SIG-M5 treated with dmso at 0.1 percent for 504 hours (cell line): ENCODE data around the gene ARCN1.

Source experiments
- DNase-seq: peaks from one replicate; lab custom pipeline; 2025; ENCODE audit not compliant: unreplicated experiment; lab: John Stamatoyannopoulos, UW

Gene ARCN1

GRCh38 chr11:118635237-118635591 is 63.0 kb downstream of the ARCN1 start:
- no peak for DNase-seq

GRCh38 chr11:118635642-118636041 is 63.4 kb downstream of the ARCN1 start:
- DNase-seq, result no peak

- DNase-seq, result no peak
Observed at GRCh38 chr11:118636569-118637290, 64.5 kb downstream of the ARCN1 start.

- DNase-seq, result no peak
Observed at GRCh38 chr11:118638726-118639125, 66.5 kb downstream of the ARCN1 start.

- no peak for DNase-seq
Observed at GRCh38 chr11:118639899-118640298, 67.7 kb downstream of the ARCN1 start.

- DNase-seq, result no peak
Observed at GRCh38 chr11:118640332-118641154, 68.3 kb downstream of the ARCN1 start.

- DNase-seq, result no peak
Observed at GRCh38 chr11:118641397-118642019, 69.3 kb downstream of the ARCN1 start.

- no peak for DNase-seq
Observed at GRCh38 chr11:118643142-118643994, 71.2 kb downstream of the ARCN1 start.

- DNase-seq, result no peak
Observed at GRCh38 chr11:118643995-118644345, 71.8 kb downstream of the ARCN1 start.

GRCh38 chr11:118644496-118644895 is 72.3 kb downstream of the ARCN1 start:
- DNase-seq, result no peak

GRCh38 chr11:118645066-118645715 is 73.0 kb downstream of the ARCN1 start:
- DNase-seq, result no peak

- no peak for DNase-seq
Observed at GRCh38 chr11:118646393-118646792, 74.2 kb downstream of the ARCN1 start.

- DNase-seq, result no peak
Observed at GRCh38 chr11:118648291-118648690, 76.1 kb downstream of the ARCN1 start.

- no peak for DNase-seq
Observed at GRCh38 chr11:118649941-118650340, 77.7 kb downstream of the ARCN1 start.

GRCh38 chr11:118650366-118650765 is 78.2 kb downstream of the ARCN1 start:
- no peak for DNase-seq

- no peak for DNase-seq
Observed at GRCh38 chr11:118651820-118652219, 79.6 kb downstream of the ARCN1 start.
